GM21381 (cell line): ENCODE data around the gene TXNRD1.
"Not testable (repeated sequence)": the region's sequence is repeated elsewhere in the genome, so short reads cannot be mapped to it uniquely, and the experiment has no call there.

Experiments used
- ATAC-seq: cut with Tn5 transposase; IDR thresholded peaks from one replicate; pipeline ENCODE4 v1.9.1; 2021; ENCODE audit warnings: mild to moderate bottlenecking, moderate library complexity; ENCODE audit not compliant: unreplicated experiment

TXNRD1 gene

GRCh38 chr12:104215638-104216297, at the start of gene TXNRD1:
TSS of gene TXNRD1 (plus strand) at chr12:104215779. CDS start at chr12:104215803, 24 bp downstream.
- peak; percentile 92 for ATAC-seq

DNA sequence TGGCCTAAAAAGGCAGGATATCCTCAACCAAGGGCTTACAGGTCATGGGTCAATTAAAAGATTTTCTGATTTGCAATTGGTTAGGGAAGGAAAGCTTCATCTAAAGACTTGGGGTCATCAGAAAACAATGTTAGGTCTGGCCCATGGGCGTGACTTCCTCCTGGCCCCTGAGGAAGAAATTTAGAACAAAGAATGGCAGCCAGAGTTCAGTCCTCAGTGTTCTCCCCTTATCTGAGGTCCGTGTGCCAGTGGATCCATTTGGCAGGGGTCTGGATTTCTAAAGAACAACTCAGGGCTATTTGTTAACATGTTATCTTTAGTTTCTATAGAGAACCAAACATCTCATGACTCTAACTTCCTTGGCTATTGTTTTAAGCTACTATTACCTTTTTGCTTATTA, 49.8 kb upstream of the TXNRD1 start:
- ATAC-seq: no peak

- ATAC-seq: no peak
Measured at GRCh38 chr12:104166465-104166864, 49.1 kb upstream of the TXNRD1 start.

DNA sequence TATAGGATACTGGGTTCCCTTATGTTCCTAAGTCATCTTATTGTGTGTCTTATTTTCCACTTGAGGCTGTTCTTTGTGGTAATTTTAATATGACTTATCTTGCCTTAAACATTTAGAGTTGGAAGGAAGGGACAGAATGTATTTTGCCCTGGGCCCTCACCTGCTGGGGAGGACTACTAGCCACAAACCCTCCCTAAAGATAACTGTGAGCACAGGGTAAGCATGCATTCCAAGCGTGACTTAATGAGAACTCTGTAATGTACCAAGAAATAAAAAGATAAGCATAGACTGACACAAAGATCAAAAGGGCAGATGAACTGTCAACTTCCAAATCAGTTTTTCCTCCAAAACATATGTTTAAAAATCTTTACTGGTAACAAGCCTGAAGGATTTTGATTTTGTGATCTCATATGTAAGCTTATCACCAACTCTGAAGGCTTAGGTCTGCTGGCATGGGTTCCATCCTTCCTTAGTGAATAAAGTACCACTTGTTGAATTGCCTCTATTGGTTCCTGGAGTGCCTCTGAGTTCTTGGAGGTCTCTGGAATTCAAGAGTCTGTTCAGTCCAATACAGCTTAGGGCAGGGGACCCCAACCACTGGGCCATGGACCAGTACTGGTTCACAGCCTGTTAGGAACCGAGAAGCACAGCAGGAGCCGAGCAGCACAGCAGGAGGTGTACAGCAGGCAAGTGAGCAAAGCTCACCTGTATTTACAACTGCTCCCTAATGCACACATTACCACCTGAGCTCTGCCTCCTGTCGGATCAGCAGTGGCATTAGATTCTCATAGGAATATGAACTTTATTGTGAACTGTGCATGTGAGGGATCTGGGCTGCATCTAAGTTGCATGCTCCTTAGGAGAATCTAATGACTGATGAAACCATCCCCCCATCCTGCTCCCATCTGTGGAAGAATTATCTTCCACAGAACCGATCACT, 47.8 kb upstream of the TXNRD1 start:
- no peak for ATAC-seq

DNA sequence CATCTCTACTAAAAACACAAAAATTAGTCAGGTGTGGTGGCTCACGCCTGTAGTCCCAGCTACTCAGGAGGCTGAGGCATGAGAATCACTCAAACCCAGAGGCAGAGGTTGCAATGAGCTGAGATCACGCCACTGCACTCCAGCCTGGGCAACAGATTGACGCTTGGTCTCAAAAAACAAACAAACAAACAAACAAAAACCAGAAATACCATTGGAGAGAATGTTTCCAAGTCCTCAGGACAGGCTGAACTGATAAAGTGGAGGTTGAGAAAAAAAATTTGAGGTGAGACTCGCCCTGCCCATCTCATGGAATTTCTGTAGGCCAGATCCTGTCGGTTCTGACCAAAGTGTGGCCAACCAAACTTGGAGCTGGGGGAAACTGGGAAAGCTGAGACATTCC, 47.0 kb upstream of the TXNRD1 start:
- no peak for ATAC-seq

DNA sequence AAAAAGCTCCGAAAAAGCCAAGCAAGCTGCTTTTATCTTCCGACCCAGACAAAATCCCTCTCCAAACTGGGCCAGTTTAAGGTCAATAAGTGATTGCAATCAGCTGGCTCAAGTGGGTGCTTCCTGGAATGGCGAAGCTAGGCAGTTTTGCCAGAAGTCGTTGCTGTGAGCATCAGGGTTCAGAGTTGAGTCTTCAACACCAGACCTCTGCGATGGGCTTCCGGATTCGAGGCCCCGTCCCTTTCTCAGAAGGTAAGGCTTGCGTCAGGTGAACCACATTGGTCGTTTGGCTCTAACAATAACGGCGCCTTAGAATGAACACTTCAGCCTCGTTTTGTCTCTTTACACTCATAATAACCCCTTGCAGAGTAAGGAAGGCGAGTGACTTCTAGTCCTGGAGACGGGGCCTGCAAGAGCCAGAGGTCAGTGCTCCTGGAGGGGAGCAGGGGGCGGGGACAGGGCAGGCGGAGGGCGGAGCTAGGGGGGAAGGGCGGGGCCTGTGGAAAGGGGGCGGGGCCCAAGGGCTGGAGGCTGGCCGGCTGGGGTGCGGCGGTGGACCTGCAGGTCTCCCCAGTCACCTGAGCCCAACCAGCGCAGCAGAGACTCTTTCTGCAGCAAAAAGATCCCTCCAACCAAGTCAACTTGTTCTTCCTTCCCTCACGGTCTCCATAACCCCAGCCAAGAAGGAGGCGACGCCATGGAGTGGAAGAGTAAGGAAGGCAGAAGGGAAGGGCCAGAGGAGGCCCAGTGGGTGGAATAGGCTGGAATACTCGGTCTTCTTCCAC, 43.6 kb upstream of the TXNRD1 start:
- no peak for ATAC-seq

DNA sequence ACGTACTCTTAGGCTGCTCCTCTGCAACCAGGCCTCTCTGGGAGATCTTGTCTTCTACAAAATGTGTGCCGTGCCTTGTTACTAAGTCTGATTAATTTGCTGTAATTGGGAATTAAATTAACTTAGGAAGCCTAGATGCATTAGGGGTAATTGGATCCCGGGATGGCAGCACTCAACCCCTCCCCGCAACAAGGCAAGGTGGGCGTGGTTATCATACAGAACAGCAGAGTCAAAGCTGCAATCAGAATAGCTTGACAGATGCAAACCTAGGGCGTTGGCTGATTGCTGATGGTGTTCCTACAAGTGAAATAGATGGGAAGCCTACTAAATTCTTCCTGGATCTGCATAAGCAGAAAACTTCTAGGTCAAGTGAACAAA, 43.0 kb upstream of the TXNRD1 start:
- no peak for ATAC-seq

GRCh38 chr12:104173804-104174203, 41.8 kb upstream of the TXNRD1 start:
- not testable (repeated sequence) for ATAC-seq

- ATAC-seq: no peak
Measured at GRCh38 chr12:104175726-104176247, 39.8 kb upstream of the TXNRD1 start.

GRCh38 chr12:104177336-104177662, 38.3 kb upstream of the TXNRD1 start:
- no peak for ATAC-seq

DNA sequence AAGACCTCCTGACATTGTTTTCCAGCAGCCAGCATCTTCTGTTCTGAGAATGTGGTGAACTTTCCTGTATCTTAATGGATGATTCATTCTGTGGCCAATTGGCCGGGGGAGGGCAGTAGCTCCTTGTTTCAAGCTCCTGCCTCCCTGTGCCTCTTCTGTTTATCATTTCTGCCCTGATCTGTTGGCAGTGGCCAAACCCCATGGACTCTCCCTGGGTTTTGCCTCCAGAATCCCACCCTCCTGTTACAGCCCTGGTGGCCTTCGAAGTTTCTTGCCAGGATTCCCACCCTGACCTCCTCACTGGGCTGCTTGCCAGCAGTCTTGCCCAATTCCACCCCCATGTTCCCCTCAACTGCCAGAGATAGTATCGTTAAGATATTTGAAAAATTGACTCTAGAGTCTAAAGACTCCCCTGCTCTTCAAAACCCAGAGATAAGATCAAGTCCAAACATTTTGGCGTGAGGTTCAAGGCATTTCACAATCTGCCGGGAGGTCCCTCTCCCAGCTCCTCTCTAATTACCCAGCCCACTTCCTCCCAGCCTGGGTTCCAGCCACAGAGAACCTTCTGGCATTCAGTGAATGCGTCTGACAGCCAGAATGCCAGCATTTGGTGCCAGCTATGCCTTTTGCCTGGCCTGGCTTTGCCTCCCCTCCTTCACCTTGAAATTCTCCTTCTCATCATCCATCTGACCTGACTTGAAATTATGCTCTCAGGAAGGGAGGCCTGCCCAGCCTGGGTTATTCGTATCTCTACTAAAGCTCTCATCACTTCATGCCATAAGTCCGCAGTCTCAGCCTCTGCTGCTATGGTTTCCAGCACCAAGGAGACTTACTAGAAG, 37.7 kb upstream of the TXNRD1 start:
- ATAC-seq: no peak

GRCh38 chr12:104180374-104180773, 35.2 kb upstream of the TXNRD1 start:
- ATAC-seq: no peak

GRCh38 chr12:104181313-104181712, 34.3 kb upstream of the TXNRD1 start:
- ATAC-seq: no peak

GRCh38 chr12:104182144-104182543, 33.4 kb upstream of the TXNRD1 start:
- ATAC-seq: no peak

DNA sequence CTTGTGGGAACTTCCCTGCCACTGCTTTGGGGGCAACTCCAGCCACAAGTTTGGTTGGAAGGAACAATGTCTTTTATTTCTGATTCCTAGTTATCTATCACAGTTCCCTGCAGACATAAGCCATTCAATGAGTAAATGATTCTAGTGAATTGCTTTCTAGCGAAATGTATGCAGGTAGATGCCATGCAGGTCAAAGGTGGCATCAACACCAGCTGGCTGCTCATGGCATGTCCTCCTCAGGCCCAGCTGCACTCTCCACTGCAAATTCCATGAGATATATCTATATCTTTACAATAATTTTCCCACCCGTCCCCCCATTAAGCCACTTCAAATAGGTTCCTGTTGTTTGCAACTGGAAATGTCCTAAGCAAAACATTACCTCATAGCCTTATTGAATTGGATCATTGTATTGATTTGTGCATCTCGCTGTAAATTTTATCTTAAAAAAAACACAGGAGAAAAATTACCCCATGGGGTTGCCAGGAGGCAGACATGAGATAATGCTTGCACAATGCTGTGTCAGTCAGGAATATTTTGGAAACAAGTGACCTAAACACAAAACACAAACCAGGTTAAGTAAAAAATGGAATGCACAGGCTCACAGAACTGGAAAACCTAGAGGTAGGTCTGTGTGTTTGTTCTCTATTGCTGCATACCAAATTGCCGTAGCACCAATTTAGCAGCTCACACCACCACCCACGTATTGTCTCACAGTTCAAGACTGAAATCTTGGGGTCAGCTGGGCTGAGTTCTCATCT, 32.8 kb upstream of the TXNRD1 start:
- no peak for ATAC-seq

- ATAC-seq: no peak
Measured at GRCh38 chr12:104183443-104183842, 32.1 kb upstream of the TXNRD1 start.

GRCh38 chr12:104187446-104188155, 28.0 kb upstream of the TXNRD1 start:
- ATAC-seq: no peak

- no peak for ATAC-seq
Measured at GRCh38 chr12:104188534-104188933, 27.0 kb upstream of the TXNRD1 start.

DNA sequence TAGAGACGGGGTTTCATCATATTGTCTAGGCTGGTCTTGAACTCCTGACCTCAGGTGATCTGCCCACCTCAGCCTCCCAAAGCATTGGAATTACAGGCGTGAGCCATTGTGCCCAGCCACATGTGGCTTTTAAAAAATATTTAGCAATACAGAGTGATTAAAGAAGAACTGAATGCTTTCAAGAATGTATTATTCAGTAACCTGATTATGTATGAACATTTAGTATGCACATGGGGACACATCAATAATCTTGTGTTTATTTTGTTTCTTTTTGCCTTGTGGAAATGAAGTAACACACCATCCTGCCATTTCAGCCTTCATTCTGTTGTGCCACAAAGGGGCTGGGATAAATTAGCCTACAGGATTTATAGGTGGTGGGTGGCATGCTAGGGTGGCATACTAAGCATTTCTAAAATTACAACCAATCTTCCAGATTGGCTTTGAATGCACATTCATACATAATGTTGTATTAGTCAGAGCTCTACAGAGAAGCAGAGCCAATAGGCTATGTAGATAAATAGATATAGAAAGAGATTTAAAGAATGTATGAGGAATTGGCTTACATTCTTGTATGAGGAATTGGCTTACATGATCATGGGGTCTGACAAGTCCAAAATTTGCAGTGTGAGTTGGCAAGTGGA, 25.5 kb upstream of the TXNRD1 start:
- no peak for ATAC-seq
